Adrenal gland (tissue), 12 donors: ENCODE data around the gene NELL2. TPM values are rescaled to one million over a fixed set of nuclear protein-coding genes. Genes with fewer than 3 reads are reported as not detected.

Source experiments
- DNase-seq, 7 donors: peaks; one replicate each; pipeline ENCODE4 v3.0.0-alpha.2; 2019 to 2020
- H3K27ac ChIP-seq, 5 donors: fragments of 200-600 bp; sonication (generic) in 4 of 5; 1 replicate in 3 of 5; 2 replicates in 2 of 5; pipeline versions ENCODE4 v1.5.1 to v1.8.0; 2016 to 2020; ENCODE audit warnings: mild to moderate bottlenecking in 1 of 5
- H3K27me3 ChIP-seq: fragments of 200-600 bp; 2 replicates; pipeline ENCODE4 v1.8.0; 2021
- H3K36me3 ChIP-seq, 2 donors: fragments of 200-600 bp; replicated peaks in 1 of 2; 1 replicate in 1 of 2; 2 replicates in 1 of 2; pipeline versions ENCODE4 v1.5.1 to v1.8.0; 2018 to 2022
- H3K4me1 ChIP-seq, 2 donors: fragments of 200-600 bp; replicated peaks in 1 of 2; 1 replicate in 1 of 2; 2 replicates in 1 of 2; pipeline versions ENCODE4 v1.5.1 to v1.8.0; 2018 to 2021
- H3K4me3 ChIP-seq, 4 donors: fragments of 200-600 bp; sonication (generic) in 3 of 4; one replicate each; pipeline ENCODE4 v1.5.1; 2016 to 2018
- H3K9me3 ChIP-seq, 3 donors: fragments of 200-600 bp; sonication (generic) in 1 of 3; replicated peaks in 1 of 3; 1 replicate in 2 of 3; 2 replicates in 1 of 3; pipeline versions ENCODE4 v1.5.1 to v1.8.0; 2016 to 2021
- POLR2A ChIP-seq, 2 donors: fragments of 450-650 bp; IDR thresholded peaks; one replicate each; pipeline ENCODE4 v1.6.1; 2017; ENCODE audit warnings: antibody characterized with exemption in 2 of 2, mild to moderate bottlenecking in 2 of 2, moderate library complexity in 1 of 2
- WGBS, 4 donors: extraction: QIAGEN DNeasy Blood & Tissue Kit in 2 of 4; methylation state at CpG; one replicate each; pipeline versions ENCODE4 v1.1.5 to v1.1.7; 2013 to 2017; 5-methylcytosine and 5-hydroxymethylcytosine counted together
- intact Hi-C, 2 donors: fragments of 100-400 bp; cut with DNase I; formaldehyde crosslinking; loops; one replicate each; pipeline versions ENCODE4 v1.14.1 to v1.15.0; 2022 to 2023
- polyA plus RNA-seq, 3 donors: library from polyadenylated mRNA; stranded (reverse); fragments of 200-250 nt in 2 of 3; fragments of 350-450 nt in 1 of 3; fragmentation: Illumina TruSeq in 1 of 3; extraction: RNeasy Lipid Tissue Mini Kit (QIAGEN cat#74804) in 1 of 3; gene quantifications; one replicate each; pipeline ENCODE4 v1.2.3, GENCODE V29; 2013 to 2014
- small RNA-seq, 2 donors: library from RNA; depleted of rRNA; stranded (forward); fragments of <200 nt; gene quantifications; one replicate each; pipeline ENCODE3, GENCODE V24; 2016
- total RNA-seq, 9 donors: library from RNA; depleted of rRNA in 4 of 9; stranded (reverse); fragments of >200 nt in 4 of 9; fragments of 120-200 nt in 1 of 9; fragmentation: NEBNext Ultra II Directional in 1 of 9; extraction: Animal tissue kit (Norgen Biotek cat#: 25700) in 1 of 9; gene quantifications; one replicate each; pipeline versions ENCODE4 v1.1.0 to v1.2.4, GENCODE V29; 2013 to 2023
- TF ChIP-seq, protein P1 (sequence below), 6 experiments: fragments of 450-650 bp in 4 of 6; fragments of 200-600 bp in 2 of 6; sonication (generic) in 1 of 6; IDR thresholded peaks; 1 replicate in 5 of 6; 2 replicates in 1 of 6; pipeline versions ENCODE4 v1.5.1 to v1.8.0; 2016 to 2021; ENCODE audit warnings: antibody characterized with exemption in 6 of 6, mild to moderate bottlenecking in 2 of 6, moderate library complexity in 1 of 6
- donor health status: healthy with polysubstance abuse.
- donor health status: Bipolar disorder and iron deficiency.
- donor health status: DM: yes; HTN: yes; CAD: no.
- donor health status: DM: no; HTN: no; CAD: no.
- donor health status: DM: no; HTN: no; CAD: no.
- donor health status: DM: yes; HTN: yes; CAD: no.

Gene NELL2
- total and polyA plus RNA-seq, 12 donors = 0.35 to 26.5 (median 6.0) TPM; not detected in 1

DNA sequence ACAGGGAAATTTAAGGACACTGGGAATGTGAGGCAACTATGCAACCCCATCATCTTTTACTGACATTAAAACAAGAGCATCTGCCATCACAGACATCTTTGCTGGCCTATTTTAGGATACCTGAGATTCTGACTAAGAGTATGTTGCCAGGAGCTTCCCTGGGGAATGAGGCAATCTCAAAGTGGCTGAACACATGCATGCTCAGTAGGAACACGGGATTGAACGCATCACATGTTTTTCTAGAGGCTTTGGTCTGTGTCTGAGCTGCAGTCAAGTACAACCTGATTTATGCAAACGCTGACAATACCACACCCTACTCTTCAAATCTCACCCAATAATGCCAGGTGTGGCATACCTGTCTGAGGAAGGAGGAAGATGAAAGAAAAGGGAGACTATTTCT, 416.5 kb downstream of the NELL2 start:
- TF ChIP-seq POLR2A (IDR thresholded peaks at IDR 0.05) = no peak
- TF ChIP-seq, protein P1, sequence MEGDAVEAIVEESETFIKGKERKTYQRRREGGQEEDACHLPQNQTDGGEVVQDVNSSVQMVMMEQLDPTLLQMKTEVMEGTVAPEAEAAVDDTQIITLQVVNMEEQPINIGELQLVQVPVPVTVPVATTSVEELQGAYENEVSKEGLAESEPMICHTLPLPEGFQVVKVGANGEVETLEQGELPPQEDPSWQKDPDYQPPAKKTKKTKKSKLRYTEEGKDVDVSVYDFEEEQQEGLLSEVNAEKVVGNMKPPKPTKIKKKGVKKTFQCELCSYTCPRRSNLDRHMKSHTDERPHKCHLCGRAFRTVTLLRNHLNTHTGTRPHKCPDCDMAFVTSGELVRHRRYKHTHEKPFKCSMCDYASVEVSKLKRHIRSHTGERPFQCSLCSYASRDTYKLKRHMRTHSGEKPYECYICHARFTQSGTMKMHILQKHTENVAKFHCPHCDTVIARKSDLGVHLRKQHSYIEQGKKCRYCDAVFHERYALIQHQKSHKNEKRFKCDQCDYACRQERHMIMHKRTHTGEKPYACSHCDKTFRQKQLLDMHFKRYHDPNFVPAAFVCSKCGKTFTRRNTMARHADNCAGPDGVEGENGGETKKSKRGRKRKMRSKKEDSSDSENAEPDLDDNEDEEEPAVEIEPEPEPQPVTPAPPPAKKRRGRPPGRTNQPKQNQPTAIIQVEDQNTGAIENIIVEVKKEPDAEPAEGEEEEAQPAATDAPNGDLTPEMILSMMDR (IDR thresholded peaks at IDR 0.05) = no peak
- no peak for DNase-seq
- no peak overlapping the region for H3K27ac ChIP-seq
- intact Hi-C loops = no loop called here
- H3K9me3 ChIP-seq = no peaks in the 10 kb centered on the region
- no peaks in the 10 kb centered on the region for H3K36me3 ChIP-seq
- H3K4me3 ChIP-seq = no peak overlapping the region
- WGBS, 4 donors = 65 to 93% (median 73%) methylated on average over 3 of the region's 3 CpGs
- no peaks in the 10 kb centered on the region for H3K4me1 ChIP-seq
- H3K27me3 ChIP-seq = no peaks in the 10 kb centered on the region

Small RNA genes within 50 kb of the gene (small RNA-seq; reads per million reads assigned to genes)
- 0 reads per million in 2 donors for gene RF00019

Other genes with a start within 250 kb of the NELL2 start
- gene DBX2, start 174.8 kb upstream of the NELL2 start, total RNA-seq = under 1 TPM in 1 of 9 donors, not detected in 8; 0.06 TPM
- gene DBX2, start 174.8 kb upstream of the NELL2 start, polyA plus RNA-seq = under 1 TPM in 2 of 3 donors, not detected in 1; 0.03 to 0.16 TPM